GM21529 (cell line): ENCODE results near the gene SRPK2.

Source experiments
- ATAC-seq: cut with Tn5 transposase; IDR thresholded peaks from one replicate; pipeline ENCODE4 v1.9.1; 2021; ENCODE audit not compliant: unreplicated experiment

SRPK2 gene

GRCh38 chr7:105229641-105230040 is 159.1 kb downstream of the SRPK2 start:
- no peak for ATAC-seq

DNA sequence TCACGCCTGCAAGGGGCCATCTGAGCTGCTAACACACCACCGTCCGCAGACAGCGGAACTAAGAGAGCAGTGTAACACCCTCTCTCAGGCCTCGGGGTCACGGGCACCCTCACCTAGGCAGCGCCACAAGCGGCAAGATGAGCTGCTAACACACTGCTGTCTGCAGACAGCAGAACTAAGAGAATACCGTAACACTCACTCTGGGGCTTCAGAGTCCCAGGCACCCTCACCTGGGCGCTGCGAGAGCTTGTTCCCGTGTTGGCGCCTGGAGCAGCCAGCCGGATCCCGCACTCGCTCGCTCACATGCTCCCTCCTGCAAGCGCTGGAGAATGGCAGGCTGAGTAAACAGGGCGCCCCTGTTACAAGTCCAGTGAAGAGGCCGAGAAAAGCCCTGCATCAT is 160.2 kb downstream of the SRPK2 start:
- no peak for ATAC-seq

DNA sequence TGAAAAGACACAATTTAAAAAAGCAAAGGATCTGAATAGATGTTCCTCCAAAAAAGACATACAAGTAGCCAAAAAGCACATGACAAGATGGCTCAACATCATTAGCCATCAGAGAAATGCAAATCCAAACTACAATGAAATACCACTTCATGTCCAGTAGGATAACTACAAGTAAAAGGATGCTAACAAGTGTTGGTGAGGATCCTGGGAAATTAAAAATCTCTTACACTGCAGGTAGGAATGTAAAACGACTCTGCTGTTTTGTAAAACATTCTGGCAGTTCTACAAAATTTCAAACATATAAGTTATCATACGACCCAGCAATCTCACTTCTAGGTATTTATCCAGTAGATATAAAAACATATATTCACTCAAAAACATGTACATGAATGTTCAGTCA is 161.3 kb downstream of the SRPK2 start:
- no peak for ATAC-seq

GRCh38 chr7:105224884-105225651 is 163.7 kb downstream of the SRPK2 start:
- peak; percentile 93 for ATAC-seq

- ATAC-seq: no peak
These were observed 165.8 kb downstream of the SRPK2 start for GRCh38 chr7:105222953-105223352.

GRCh38 chr7:105219771-105220160 is 169.0 kb downstream of the SRPK2 start:
- no peak for ATAC-seq

- no peak for ATAC-seq
These were observed 169.6 kb downstream of the SRPK2 start for GRCh38 chr7:105218939-105219770.

DNA sequence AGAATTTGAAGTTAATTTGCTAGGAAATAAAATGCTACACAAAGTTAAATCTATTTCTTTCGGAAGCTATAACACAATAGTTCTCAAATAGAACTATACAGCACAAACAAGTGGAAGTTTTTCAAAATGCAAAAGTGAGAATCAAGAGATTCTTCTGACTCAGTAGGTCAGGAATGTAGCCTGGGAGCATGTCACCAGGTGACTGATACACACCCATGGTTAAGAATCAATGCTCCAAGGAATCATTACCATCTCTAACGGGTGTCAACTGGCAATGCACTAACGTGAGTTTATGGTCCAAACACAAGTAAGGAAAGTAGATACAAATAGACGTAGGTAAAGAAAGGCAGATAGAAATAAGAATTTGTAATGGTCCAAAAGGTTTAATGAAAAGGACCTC is 170.5 kb downstream of the SRPK2 start:
- ATAC-seq: no peak

DNA sequence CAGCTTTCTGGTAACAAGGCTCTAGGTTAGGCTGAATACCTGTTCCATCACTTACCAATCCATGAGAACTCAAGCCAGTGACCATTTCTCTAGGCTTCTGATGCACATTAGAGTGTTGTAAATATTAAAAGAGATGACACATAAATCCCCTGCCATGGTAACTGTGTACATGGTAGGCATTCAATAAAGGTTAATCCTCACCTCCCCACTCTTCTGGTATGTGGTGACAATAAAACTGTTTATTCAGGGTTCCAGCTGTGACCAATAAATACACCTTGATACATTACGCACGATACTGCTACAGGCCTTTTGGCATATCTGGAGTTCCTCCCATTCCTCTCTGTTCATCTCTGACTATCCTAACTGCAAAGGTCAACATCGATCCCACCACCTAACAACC is 171.9 kb downstream of the SRPK2 start:
- no peak for ATAC-seq

GRCh38 chr7:105215821-105216220 is 172.9 kb downstream of the SRPK2 start:
- no peak for ATAC-seq

DNA sequence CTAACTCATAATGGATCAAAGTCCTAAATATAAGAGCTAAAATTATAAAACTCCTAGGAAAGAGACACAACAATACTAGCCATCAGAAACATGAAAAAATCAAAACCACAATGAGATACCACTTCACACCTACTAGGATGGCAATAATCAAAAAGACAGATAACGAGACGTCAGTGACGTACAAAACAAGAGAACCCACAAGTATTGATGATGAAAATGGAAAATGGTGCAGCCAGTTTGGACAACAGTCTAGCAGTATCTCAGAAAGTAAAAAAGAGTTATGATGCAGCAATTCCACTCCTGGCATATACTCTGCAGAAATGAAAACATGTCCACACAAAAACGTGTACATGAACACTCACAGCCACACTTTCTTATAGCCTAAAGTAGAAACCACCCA is 173.5 kb downstream of the SRPK2 start:
- ATAC-seq: no peak

DNA sequence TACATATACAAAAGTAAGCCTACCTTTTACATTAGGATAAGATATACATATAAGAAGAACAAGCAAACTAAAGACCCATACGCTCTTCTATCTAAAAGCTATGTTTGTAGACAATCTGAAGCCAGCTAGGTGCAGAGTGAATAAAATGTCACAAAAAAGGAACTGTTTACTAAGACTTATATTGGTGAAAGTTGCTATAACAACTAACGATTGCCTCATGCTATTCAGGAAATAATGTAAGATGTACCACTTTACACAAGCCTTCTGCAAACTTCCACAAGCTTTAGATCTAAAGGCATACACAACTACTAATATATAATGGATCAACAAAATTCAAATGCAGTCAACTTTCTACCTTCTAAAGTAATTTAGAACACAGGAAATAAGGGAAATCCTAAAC is 175.1 kb downstream of the SRPK2 start:
- ATAC-seq: no peak

GRCh38 chr7:105212212-105212611 is 176.5 kb downstream of the SRPK2 start:
- no peak for ATAC-seq

DNA sequence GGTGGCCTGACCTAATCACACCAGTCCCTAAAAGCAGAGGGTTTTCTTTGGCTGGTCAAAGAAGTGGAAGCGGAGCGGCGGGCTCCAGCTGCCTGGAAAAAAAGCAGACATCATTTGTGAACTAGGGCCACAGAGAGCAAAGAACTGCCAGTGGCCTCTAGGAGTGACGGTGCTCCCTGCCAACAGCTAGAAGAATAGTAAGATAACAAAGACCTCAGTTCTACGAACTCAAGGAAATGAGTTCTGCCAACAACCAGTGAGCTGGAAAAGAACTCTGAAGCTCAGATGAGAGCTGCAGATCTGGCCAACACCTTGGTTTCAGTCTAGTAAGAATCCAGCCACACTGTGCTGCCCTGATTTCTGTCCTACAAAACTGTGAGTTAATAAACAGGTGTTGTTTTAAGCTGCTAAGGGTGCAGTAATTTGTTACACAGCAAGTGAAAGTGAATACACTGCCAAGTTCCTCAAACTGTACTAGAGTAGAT is 178.0 kb downstream of the SRPK2 start:
- peak; percentile 89 for ATAC-seq

GRCh38 chr7:105209870-105210269 is 178.9 kb downstream of the SRPK2 start:
- ATAC-seq: no peak

DNA sequence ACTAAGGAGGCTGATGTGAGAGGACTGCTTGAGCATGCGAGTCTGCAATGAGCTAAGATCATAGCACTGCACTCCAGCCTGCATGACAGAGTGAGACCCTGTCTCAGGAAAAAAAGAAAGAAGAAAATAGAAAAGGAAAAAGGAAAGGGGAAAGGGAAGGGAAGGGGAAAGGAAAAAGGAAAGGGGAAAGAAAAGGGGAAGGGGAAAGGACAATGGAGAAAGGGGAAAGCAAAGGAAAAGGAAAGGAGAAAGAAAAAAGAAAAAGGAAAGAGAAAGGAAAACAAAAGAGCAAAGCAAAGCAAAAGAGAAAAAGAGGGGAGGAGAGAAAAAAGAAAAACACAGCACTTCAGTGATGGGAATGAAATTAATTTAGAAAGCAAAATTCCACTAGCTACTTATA is 179.3 kb downstream of the SRPK2 start:
- ATAC-seq: no peak

GRCh38 chr7:105206985-105207384 is 181.7 kb downstream of the SRPK2 start:
- ATAC-seq: no peak

DNA sequence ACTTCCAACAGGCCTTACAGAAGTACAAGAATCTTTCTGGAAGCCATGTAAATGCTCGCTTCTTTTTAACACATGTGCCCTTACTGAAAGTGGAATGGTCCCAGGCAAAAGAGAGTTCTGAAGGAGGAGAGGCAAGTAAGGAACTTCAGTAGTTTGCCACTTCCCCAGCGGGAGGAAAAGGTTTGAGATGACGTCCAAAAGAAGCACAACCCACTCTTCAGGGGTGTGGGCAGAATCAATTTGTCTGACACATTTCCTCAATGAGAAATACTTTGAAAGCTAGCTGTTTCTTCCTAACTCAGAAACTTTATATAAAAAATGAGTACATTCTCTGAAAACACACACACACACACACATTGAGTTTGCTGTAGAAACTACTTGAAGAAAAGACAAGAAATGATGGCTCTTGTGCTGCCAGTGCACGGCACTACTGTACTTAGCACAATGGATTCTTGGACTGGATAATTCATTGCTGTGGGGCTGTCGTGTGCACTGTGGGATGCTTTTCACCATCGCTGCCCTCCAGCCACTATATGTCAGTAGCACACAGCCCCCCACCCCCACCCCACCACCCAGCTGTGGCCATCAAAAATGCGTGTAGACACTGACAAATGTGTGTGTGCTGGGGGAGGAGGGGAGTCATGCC is 183.0 kb downstream of the SRPK2 start:
- no peak for ATAC-seq

DNA sequence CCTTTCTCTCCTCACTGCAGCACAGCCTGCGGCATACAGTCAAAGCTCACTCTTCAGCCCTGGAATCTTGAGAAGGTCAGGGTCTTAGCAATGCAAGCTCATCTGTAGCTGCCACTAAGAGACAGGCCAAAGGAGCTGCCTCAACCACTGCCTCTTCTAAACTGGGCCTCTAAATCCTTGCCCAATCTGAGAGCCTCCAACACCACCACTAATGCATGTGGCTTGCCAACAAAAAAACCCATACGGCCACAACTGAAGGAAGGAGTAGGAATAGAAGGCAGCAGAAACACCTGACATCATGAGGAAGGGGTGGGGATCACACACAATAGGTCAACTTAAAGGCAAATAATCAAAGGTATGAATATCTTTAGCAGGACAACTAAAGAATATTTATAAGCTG is 183.8 kb downstream of the SRPK2 start:
- ATAC-seq: no peak

- ATAC-seq: no peak
These were observed 184.2 kb downstream of the SRPK2 start for GRCh38 chr7:105204520-105204919.

- no peak for ATAC-seq
These were observed 186.1 kb downstream of the SRPK2 start for GRCh38 chr7:105202616-105203015.

GRCh38 chr7:105199386-105199785 is 189.3 kb downstream of the SRPK2 start:
- no peak for ATAC-seq
